HPDE6-E6E7 (cell line): ENCODE results near the gene ZNF438.
"Not testable (repeated sequence)": the region's sequence is repeated elsewhere in the genome, so short reads cannot be mapped to it uniquely, and the experiment has no call there.

Experiments
- DNase-seq: peaks from one replicate; pipeline ENCODE4 v3.0.0; 2011; ENCODE audit warnings: missing footprints; ENCODE audit errors: extremely low spot score

The ZNF438 gene

DNA sequence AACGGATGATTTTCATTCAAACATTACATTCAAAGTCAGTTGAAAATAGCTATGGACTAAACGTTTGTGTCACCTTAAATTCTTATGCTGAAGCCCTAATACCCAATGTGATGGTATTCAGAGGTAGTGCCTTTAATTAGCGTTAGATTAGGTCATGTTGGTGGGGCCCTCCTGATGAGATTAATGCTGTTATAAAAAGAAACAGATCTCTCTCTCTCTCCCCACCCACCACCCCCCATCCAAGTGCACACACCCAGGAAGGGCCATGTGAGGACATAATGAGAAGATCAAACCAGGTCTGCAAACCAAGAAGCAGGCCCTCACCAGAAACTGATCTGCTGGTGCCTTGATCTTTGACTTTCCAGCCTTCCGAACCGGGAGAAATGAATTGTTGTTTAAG, 44.2 kb downstream of the ZNF438 start:
- no peak for DNase-seq

DNA sequence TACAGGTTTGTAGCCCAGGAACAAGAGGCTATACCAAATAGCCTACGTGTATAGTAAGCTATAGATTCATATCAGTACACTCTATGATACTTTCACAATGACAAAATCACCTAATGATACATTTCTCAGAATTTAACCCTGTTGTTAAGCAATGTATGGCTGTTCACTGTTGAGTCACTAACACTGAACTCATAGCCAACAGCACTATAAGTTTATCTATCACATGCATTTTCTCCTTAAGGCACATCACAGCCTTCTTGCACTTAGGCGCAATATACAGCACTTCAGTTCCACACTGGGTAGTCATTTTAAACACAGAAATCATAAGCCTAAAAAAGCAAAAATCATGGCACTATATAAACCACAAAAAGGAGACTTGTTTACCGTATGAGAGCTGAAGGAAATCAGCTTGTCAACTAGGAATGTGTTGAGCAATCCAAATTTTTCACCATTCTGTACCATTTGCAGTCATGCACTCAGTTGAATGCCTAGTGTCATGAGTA, 45.6 kb downstream of the ZNF438 start:
- DNase-seq = no peak

DNA sequence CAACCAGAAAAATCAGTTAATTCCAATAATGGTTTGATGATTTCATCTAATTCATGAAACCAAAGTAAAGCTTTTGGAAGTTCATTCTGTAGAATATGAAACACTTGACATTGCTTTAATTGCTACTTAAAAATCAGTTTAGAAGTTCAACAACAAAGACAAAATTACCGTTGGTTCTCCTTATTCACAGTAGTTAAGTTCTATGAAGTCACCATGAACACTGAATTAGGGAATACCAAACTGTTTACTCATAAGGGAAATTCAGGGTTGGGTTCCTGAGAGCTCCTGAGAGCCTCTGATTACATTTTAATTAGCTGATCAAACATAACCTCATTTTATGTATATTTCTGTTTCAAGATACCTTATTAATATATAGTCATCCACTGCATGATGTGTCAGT, 46.2 kb downstream of the ZNF438 start:
- no peak for DNase-seq

DNA sequence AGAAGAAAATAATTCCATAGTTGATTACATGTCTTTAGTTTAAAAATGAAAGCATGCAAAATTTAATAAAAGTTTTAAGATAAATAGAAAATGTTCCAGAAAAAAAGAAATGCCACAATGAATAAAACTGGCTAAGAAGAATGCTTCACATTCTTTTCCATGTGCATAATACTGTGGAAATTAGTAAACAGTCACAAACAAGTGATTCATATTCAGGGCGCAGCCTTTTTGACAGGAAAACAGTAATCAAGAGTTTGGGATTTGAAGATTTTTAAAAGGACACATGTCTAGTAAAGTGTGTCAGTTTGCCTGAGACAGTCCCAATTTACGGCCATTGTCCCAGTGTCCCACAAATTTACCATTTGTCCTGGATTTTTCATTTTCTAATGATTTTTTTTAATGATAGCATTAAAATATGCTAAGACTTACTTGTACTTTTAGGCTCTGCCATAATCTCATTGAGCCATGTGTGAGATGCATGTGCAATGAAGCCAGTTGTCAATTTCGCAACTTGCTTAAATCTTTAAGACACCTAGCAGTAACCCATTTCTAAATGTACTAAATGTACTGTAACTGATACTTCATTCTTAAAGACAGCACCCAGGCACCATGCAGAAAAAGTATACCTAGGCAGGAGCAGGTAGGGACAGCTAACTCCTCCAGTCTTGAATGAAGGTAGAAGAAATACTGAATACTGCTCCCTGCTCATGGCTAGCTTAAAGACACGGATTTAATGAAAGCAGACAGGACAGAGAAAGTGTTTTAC, 46.9 kb downstream of the ZNF438 start:
- DNase-seq = no peak

DNA sequence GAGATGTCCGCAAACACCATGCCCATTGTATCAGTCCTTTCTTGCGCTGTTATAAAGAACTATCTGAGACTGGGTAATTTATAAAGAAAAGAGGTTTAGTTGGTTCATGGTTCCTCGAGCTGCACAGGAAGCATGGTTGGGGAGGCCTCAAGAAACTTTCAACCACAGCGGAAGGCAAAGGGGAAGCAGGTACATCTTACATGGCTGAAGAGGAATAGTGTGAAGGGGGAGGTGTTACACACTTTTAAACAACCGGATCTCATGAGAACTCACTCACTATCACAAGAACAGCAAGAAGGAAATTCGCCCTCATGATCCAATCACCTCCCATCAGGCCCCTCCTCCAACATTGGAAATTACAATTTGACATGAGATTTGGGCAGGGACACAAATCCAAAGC, 48.5 kb downstream of the ZNF438 start:
- not testable (repeated sequence) for DNase-seq

DNA sequence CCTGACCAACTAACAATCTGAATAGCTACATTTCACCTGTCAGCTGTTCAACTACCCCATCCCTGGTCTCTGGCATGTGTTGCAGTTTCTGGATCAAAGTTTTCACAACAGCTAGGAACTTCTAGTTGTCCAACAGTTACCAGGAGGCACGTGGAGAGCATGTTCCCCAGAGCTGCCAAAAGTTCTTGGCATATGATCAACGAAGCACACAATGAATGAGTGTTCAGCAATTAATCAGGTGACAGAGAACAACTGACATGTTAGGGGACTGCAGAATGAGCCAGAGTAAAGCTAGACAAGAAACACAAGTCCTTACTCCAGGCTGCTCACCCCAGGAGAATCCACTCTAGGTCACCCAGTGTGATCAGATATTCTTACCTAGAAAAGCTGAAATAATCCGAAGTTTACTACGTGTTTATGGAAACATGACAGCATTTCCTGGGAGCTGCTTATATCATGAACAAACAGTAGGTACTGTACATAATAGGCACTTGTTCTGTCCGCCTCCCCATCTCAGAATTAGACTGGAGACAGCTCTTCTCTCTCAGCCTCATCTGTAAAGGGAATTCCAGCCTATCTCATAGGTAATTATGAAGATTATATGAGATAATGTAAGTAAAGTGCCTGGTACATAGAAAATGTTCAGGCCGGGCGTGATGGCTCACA, 50.6 kb downstream of the ZNF438 start:
- no peak for DNase-seq

DNA sequence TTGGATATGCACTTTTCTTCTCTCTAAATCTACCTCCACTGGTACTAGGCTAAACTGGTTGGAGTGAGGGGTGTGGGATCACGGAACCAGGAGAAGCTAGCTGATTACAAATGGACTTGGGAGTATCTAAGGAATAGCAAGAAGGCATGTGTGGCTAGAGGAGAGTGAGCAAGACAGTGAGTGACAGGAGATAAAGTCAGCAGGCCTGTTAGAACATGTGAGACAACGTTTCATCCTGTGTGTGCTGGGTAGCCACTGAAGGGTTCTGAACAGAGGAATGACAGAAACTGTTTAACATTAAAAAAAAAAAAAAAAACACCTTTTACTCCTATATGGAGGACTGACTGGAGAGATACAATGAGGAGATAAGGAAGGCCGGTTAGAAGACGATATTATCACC, 51.7 kb downstream of the ZNF438 start:
- DNase-seq = peak; percentile 5

DNA sequence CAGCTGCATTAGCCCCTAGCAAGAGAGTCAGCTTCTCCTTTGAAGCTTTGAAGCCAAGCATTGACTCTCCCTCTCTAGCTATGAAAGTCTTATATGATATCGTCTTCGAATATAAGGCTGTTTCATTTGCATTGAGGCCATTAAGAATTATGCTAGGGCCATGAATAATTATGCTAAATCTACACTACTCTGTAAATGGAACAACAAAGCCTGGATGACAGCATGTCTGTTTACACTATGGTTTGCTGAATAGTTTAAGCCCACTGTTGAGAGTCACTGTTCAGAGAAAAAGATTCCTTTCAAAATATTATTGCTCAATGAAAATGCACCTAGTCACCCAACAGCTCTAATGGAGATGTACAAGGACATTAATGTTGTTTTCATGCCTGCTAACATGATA, 52.8 kb downstream of the ZNF438 start:
- DNase-seq = no peak

DNA sequence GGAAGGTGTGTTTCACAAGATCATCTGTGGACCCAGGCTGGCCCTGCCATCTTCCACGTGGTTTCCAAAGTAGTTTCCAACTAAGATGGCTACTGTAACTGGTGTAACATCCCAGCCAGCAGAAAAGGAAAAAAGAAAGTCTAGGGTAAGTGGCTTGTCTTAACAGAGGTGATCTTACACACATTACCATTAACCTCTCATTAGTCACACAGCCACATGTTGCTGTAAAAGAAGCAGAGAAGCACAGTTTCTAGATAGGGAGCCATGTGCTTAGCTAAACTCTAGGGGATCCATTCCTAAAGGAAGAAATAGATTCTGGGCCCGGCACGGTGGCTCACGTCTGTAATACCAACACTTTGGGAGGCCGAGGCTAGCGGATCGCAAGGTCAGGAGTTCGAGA, 54.3 kb downstream of the ZNF438 start:
- no peak for DNase-seq

DNA sequence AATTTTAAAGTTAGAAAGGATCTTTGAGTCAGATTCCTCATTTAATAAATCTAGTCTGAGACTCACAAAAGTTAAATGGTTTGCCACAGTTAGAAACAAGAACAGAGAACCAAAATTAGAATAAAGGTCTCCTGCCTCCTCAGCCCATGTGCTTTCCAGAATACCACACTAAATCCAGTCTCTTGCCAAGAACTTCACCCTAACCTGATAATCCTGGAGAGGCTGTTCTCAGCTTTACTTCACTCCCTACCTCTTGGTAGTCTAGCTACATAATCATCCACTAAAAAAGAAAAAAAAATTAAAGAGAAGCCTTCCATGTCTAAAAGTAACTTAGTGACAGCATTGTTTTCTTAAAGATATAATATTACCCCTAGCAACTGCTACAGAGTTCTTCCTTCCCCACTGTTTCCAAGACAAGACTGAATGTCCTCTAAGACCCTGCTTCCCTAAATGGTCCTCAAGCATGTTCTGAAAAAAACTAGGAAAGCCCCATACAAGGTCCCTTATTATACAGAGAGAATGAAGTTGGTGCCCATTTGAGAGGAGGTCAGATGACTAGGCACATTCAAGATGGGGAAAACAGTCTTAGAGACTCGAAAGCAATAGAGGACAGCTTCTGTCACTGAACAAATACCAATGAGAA, 56.8 kb downstream of the ZNF438 start:
- DNase-seq = no peak

DNA sequence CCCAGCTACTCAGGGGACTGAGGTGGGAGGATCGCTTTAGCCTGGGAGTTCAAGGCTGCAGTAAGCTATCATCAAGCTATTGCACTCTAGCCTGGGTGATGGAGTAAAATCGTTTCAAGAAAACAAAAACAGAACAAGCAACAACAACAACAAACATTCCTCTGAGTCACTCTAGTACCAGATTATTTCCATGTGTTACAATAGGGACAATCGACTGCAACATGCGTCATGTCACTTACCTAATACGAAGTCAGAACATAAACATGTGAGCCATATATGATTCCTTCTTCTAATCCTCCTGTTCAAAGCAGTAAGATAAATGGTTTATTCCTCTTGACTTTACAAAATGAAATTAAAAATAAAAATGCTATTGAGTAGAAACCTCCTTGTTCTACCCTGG, 57.3 kb downstream of the ZNF438 start:
- no peak for DNase-seq

DNA sequence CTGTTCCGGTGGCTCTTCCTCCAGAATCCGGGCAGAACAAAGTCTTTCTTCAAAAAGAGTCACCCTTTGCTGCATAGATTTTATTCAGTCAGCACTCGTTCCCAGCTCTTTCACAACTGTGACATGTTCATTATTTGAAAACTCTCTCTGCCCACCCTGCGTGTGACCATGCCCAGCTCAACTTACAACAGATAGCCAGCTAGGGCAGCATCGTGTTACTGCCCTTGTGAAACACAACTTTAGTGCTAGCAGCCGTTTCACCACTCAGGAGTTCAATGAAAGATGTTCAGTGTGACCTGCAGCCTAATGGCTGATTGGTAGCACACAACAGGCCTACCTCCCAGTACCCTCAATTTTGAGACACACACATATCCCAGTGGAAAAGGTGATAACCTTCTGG, 57.9 kb downstream of the ZNF438 start:
- no peak for DNase-seq

DNA sequence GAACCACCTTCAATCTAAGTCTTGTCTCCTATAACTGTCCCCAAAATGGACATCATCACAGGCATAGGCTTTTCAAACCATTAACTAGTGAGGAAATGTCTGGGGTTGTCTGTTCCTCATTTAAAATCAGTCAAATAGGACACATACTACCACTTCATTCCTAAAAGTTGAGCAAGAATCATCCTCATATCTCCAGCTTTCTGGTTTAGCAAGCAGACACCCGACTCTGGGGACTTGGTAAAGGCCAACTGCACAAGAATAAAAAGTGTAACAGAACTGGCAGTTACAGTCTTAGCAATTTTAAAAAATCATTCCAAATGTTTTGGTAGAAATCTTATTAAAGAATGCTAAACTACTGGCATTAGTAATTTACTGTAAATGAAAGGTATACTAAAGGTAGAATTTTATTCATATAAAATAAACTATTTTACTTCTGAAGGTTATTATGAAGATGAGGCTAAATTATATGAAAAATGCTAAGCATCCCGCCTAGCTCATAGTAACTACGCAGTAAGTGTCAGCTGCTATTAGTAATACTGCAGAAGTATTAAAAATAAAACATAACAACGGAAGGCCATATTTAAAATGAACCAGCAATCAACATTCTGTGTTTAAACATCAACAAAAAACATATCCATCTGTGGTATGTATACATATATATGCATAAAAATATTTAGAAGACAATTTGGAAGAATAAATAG, 60.8 kb downstream of the ZNF438 start:
- DNase-seq = no peak

DNA sequence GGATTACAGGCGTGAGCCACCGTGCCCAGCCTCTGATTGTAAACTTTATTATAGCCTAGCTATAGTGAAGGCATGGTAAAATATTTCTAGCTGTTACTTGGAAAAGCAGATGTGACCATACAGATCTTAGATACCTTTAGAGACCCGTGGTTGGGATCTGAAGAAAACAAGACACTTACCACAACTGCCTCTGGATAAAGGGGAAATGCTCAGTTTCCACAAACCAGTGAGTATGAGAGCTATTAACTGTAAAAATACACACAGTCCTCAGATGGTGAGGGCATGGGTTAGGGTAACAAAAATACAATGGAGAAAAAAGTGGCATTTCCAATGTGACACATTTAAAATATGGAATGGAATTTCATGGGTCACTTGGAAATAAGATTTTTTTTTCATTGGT, 63.0 kb downstream of the ZNF438 start:
- no peak for DNase-seq

DNA sequence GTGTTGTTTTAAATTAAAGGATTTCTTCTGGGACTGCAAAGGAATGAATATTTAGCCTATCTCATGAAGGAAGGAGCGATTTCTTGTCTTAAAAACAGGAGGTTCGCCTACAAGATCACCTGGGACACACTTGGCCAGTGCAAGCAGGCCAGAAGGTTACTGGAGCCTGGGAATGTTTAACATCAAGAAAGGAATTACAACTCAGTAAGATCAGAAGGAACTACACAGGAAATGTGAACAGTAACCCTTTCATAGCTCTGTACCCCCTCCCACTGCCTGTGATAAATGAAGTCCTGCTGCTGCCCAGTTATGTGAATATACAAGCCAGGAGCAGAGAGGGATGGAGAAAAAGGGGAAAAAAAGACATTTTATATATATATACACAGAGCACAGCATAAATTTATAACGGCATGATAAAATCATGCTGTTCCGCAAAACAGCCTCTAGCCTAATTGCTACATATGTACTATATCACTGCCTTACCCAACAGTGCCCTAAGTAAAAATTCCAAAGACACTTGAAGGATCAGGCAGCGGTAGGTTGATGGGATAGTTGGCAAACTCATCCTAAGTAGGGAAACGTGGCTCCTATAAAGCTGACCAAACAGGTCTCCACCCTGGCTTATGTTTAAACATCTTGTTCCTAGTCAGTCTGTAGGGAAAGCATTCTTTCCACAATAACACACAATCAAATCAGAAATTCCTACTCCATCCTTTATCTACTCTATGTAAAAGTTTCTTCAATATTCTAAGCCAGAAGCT, 63.8 kb downstream of the ZNF438 start:
- no peak for DNase-seq

DNA sequence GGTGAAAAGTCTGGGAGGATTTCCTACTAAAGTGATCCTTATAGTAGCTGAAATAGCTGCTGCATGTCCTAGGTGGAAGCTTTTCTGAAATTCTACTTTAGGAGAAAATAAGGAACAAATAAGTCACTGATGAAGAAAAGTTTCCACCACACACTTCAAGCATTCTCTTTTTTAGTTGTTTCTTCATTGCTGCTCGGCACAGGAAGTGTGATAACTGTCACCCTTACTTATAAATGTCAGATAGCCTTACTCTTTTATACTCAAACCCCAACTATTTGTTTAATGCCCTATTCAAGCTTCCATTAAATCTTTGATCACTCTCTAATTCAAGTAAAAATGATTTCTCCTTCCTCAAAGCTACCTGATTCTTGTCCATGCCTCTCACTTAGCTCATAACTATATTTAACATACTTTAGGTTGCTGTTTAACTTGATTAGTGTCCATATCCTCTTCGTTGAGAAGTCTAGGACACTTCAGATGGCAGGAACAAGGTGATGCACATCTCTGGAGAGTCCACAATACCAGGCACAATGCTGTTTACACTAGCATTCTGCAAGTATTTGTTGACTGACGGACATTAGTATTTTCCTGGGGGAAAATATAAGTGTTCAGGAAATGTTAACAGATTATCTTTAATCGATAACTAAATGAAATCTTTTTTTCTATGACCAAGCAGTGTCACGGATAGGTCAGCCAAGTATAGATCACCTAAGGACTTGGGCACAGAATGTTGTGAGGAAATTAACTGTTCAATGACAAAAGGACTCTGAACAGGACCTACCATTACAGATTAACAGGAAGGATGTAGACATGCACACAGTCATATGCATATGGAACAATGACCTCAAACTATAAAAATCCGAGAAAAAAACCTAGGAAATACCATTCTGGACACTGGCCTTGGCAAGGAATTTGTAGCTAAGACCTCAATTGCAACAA, 67.4 kb downstream of the ZNF438 start:
- no peak for DNase-seq

DNA sequence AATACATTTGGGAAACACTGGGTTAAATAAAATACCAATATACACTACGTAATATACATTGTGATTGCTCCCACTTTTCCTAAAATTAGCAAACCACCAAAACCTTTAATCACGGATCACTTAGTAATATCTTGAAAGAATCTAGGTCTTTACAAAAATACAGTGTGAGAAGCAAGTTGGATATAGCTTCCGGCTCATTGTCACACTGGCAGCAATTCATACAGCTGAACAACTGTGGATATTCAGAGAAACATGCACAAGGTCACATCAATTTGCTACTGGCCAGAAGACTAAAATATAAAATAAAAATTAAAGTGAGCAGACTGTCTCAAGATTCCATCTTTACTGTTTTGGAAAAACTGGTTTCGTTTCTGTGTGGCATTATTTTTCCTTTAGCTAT, 69.1 kb downstream of the ZNF438 start:
- DNase-seq = no peak

DNA sequence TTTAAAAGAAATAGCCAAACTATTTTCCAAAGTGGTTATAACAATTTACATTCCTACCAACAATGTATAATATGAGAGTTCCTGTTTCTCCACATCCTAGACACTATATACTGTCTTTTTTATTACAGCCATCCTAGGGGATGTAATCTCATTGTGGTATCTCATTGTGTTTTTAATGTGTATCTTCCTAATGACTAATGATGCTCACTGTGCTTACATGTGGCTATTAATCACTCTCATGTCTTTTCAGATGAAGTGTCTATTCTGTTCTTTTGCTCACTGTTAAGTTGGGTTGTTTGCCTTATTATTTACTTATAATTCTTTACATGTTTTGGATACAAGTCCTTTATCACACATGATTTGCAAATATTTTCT, 71.8 kb downstream of the ZNF438 start:
- DNase-seq = no peak

DNA sequence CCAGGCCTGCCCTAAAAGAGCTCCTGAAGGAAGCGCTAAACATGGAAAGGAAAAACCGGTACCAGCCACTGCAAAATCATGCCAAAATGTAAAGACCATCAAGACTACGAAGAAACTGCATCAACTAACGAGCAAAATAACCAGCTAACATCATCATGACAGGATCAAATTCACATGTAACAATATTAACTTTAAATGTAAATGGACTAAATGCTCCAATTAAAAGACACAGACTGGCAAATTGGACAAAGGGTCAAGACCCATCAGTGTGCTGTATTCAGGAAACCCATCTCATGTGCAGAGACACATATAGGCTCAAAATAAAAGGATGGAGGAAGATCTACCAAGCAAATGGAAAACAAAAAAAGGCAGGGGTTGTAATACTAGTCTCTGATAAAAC, 82.4 kb downstream of the ZNF438 start:
- not testable (repeated sequence) for DNase-seq

DNA sequence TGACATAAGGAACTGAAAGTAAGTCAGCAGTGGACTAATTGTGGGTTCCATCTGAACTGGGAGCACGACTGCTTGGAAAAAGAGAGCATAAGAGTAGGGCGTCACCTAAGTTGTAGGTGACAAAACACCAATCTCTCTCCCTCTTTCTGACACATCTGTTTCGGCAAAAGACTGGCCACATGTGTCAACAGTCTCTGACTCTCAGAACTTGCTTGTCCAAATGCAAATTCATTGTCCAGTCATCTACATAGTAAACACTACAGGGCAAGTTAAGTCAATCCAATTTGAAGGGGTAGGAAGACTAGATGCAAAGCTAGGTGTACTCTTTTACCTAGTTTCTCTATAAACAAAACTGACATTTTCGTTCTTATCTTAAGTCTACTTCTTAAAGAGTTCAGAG, 87.7 kb downstream of the ZNF438 start:
- DNase-seq = no peak

DNA sequence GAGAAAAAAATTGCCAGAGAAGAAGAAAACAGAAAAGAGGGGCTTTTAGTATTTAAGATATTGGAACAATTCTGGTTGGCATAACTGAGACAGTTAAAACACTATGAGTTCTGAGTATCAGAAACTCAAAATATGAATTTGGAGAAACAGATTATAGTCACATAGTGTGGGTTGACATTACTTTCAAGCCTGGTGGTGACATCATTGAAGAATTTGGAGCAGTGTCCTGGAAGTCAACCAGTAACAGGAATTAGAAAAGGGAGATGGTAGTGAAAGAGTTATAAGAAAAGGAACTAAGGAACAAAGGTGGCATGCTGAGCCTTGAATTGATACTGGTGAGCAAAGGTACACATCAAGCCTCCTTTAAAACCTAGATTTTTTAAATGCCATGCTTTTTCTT, 88.2 kb downstream of the ZNF438 start:
- no peak for DNase-seq
